Stimulated activated naive CD8-positive, alpha-beta T cell treated with anti-CD3 and anti-CD28 coated beads, Interleukin-15, Interleukin-2, amounts not matched to agents 100 ng/mL and 50 ng/mL, for 24 hours (primary cell): Measurements from ENCODE around the gene SWSAP1.

Experiments
- H3K27ac Mint-ChIP-seq: one replicate; pipeline ENCODE4 v1.8.0; 2021; ENCODE audit warnings: mild to moderate bottlenecking, mixed read lengths
- H3K27me3 Mint-ChIP-seq: one replicate; pipeline ENCODE4 v1.8.0; 2021; ENCODE audit warnings: mixed read lengths
- H3K36me3 Mint-ChIP-seq: one replicate; pipeline ENCODE4 v1.8.0; 2021; ENCODE audit warnings: low read depth, mixed read lengths
- H3K4me1 Mint-ChIP-seq: one replicate; pipeline ENCODE4 v1.8.0; 2021; ENCODE audit warnings: low read depth, mixed read lengths
- H3K4me3 Mint-ChIP-seq: one replicate; pipeline ENCODE4 v1.8.0; 2021; ENCODE audit warnings: mild to moderate bottlenecking, mixed read lengths
- H3K9me3 Mint-ChIP-seq: one replicate; pipeline ENCODE4 v1.8.0; 2021; ENCODE audit warnings: mixed read lengths

Gene SWSAP1

GRCh38 chr19:11380653-11381537, 6.4 kb downstream of the SWSAP1 start:
- peaks cover 10% of the 10 kb centered on the region for H3K36me3 Mint-ChIP-seq
- no peaks in the 10 kb centered on the region for H3K9me3 Mint-ChIP-seq
- peaks cover 54% of the 10 kb centered on the region for H3K4me1 Mint-ChIP-seq
- peaks cover 9% of the 10 kb centered on the region for H3K27me3 Mint-ChIP-seq
- peak overlapping the region; percentile 85 for H3K4me3 Mint-ChIP-seq
- peak overlapping the region; percentile 94 for H3K27ac Mint-ChIP-seq

GRCh38 chr19:11382898-11383705, 8.6 kb downstream of the SWSAP1 start:
- Mint-ChIP-seq H3K27me3 (peaks cover 9% of the 10 kb centered on the region), H3K4me1 (peaks cover 34% of the 10 kb centered on the region), H3K4me3 (peak overlapping the region; percentile 70), H3K9me3 (no peaks in the 10 kb centered on the region), H3K36me3 (no peaks in the 10 kb centered on the region), H3K27ac (peak overlapping the region; percentile 63)

- Mint-ChIP-seq H3K9me3 (no peaks in the 10 kb centered on the region), H3K27ac (no peak overlapping the region), H3K4me1 (peaks cover 28% of the 10 kb centered on the region), H3K4me3 (no peak overlapping the region), H3K36me3 (no peaks in the 10 kb centered on the region), H3K27me3 (peaks cover 9% of the 10 kb centered on the region)
Observed at GRCh38 chr19:11383706-11384048, 9.2 kb downstream of the SWSAP1 start.

GRCh38 chr19:11384778-11385129, 10.3 kb downstream of the SWSAP1 start:
- Mint-ChIP-seq H3K27me3 (peaks cover 9% of the 10 kb centered on the region), H3K4me1 (peaks cover 25% of the 10 kb centered on the region), H3K9me3 (no peaks in the 10 kb centered on the region), H3K36me3 (no peaks in the 10 kb centered on the region), H3K4me3 (no peak overlapping the region), H3K27ac (no peak overlapping the region)

- H3K4me3 Mint-ChIP-seq, result no peak overlapping the region
- H3K27me3 Mint-ChIP-seq, result peaks cover 9% of the 10 kb centered on the region
- no peaks in the 10 kb centered on the region for H3K9me3 Mint-ChIP-seq
- H3K4me1 Mint-ChIP-seq, result peaks cover 5% of the 10 kb centered on the region
- no peak overlapping the region for H3K27ac Mint-ChIP-seq
- H3K36me3 Mint-ChIP-seq, result no peaks in the 10 kb centered on the region
Observed at GRCh38 chr19:11387162-11388034, 12.9 kb downstream of the SWSAP1 start.

- Mint-ChIP-seq H3K36me3 (no peaks in the 10 kb centered on the region), H3K4me3 (no peak overlapping the region), H3K27ac (no peak overlapping the region), H3K9me3 (no peaks in the 10 kb centered on the region), H3K27me3 (no peaks in the 10 kb centered on the region), H3K4me1 (no peaks in the 10 kb centered on the region)
Observed at GRCh38 chr19:11390359-11390758, 15.9 kb downstream of the SWSAP1 start.

- H3K27ac Mint-ChIP-seq, result no peak overlapping the region
- no peaks in the 10 kb centered on the region for H3K27me3 Mint-ChIP-seq
- no peaks in the 10 kb centered on the region for H3K36me3 Mint-ChIP-seq
- no peaks in the 10 kb centered on the region for H3K9me3 Mint-ChIP-seq
- H3K4me1 Mint-ChIP-seq, result no peaks in the 10 kb centered on the region
- no peak overlapping the region for H3K4me3 Mint-ChIP-seq
Observed at GRCh38 chr19:11390933-11391680, 16.6 kb downstream of the SWSAP1 start.

GRCh38 chr19:11397089-11397610, 22.7 kb downstream of the SWSAP1 start:
- Mint-ChIP-seq H3K9me3 (no peaks in the 10 kb centered on the region), H3K4me3 (no peak overlapping the region), H3K27ac (no peak overlapping the region), H3K36me3 (no peaks in the 10 kb centered on the region), H3K27me3 (peaks cover 3% of the 10 kb centered on the region), H3K4me1 (no peaks in the 10 kb centered on the region)

GRCh38 chr19:11399667-11400066, 25.2 kb downstream of the SWSAP1 start:
- no peaks in the 10 kb centered on the region for H3K4me1 Mint-ChIP-seq
- peaks cover 4% of the 10 kb centered on the region for H3K27me3 Mint-ChIP-seq
- no peak overlapping the region for H3K4me3 Mint-ChIP-seq
- H3K27ac Mint-ChIP-seq, result no peak overlapping the region
- H3K36me3 Mint-ChIP-seq, result no peaks in the 10 kb centered on the region
- H3K9me3 Mint-ChIP-seq, result no peaks in the 10 kb centered on the region

- Mint-ChIP-seq H3K27ac (no peak overlapping the region), H3K27me3 (peaks cover 8% of the 10 kb centered on the region)
Observed at GRCh38 chr19:11400798-11401197, 26.3 kb downstream of the SWSAP1 start.

GRCh38 chr19:11401808-11402543, 27.5 kb downstream of the SWSAP1 start:
- Mint-ChIP-seq H3K27me3 (peaks cover 6% of the 10 kb centered on the region), H3K27ac (no peak overlapping the region), H3K36me3 (no peaks in the 10 kb centered on the region)

More at GRCh38 chr19:11400798-11401197, 26.3 kb downstream of the SWSAP1 start:
- Mint-ChIP-seq H3K9me3 (no peaks in the 10 kb centered on the region), H3K4me1 (no peaks in the 10 kb centered on the region), H3K4me3 (no peak overlapping the region), H3K36me3 (no peaks in the 10 kb centered on the region)

GRCh38 chr19:11404588-11405222, 30.2 kb downstream of the SWSAP1 start:
- Mint-ChIP-seq H3K9me3 (no peaks in the 10 kb centered on the region), H3K27ac (no peak overlapping the region), H3K4me3 (no peak overlapping the region)

More at GRCh38 chr19:11401808-11402543, 27.5 kb downstream of the SWSAP1 start:
- Mint-ChIP-seq H3K4me3 (no peak overlapping the region), H3K9me3 (no peaks in the 10 kb centered on the region), H3K4me1 (no peaks in the 10 kb centered on the region)

More at GRCh38 chr19:11404588-11405222, 30.2 kb downstream of the SWSAP1 start:
- Mint-ChIP-seq H3K4me1 (no peaks in the 10 kb centered on the region), H3K36me3 (no peaks in the 10 kb centered on the region), H3K27me3 (peaks cover 12% of the 10 kb centered on the region)
